Measurements from ENCODE around the gene BLOC1S6.
A peak's percentile ranks its signal among the peaks of the same experiment; 100 is the strongest.

The BLOC1S6 gene

DNA sequence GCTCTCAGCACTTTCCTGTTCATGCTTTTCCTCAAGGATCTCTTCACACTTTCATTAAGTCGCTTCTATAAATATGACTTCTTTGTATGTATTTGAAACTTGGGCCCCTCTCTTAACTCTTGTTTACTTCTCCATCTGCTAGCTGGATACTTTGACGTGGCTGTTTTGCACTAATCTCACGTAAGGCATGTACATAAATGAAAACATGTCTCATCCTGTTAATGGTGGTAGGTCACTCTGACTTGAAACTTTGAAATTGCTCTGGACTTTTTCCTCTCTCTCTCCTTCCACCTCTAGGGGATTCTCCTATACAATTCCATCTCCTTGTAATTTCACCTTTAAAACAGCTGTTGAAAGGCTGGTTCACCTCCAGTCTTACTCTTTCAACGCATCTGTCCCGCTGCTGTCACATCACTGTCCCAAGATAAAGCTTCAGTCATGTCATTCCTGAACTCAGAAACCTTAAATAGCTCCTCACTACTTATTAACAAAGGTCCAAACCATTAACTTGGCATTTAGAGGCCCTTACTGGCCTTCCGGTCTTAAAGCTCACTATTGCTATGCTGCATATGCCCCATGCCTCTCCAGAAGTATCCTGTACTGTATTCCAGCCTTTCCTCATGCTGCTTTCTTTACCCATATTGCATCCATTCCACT is 1.2 kb downstream of the BLOC1S6 start:
- no peak for DNase-seq (ENCODE audit: low spot score)

- no peak for DNase-seq (ENCODE audit: low spot score)
Observed at GRCh38 chr15:45589256-45589655, 2.1 kb downstream of the BLOC1S6 start.

DNA sequence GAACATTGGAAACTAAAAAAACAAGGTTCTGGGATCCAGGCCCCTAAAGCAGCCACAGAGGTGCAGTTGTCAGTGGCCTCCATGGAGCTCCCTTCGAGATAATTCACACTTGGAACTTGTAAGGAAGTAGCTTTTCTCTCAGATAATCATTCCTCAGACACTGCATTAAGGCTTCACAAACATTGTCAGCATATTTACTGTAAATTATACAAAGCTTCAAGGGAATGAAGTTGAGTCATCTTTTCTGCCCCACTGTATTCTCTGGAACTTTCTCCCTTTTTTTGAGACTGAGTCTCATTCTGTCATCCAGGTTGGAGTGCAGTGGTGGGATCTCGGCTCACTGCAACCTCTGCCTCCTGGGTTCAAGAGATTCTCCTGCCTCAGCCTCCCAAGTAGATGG is 7.1 kb downstream of the BLOC1S6 start:
- no peak for DNase-seq (ENCODE audit: low spot score)

DNA sequence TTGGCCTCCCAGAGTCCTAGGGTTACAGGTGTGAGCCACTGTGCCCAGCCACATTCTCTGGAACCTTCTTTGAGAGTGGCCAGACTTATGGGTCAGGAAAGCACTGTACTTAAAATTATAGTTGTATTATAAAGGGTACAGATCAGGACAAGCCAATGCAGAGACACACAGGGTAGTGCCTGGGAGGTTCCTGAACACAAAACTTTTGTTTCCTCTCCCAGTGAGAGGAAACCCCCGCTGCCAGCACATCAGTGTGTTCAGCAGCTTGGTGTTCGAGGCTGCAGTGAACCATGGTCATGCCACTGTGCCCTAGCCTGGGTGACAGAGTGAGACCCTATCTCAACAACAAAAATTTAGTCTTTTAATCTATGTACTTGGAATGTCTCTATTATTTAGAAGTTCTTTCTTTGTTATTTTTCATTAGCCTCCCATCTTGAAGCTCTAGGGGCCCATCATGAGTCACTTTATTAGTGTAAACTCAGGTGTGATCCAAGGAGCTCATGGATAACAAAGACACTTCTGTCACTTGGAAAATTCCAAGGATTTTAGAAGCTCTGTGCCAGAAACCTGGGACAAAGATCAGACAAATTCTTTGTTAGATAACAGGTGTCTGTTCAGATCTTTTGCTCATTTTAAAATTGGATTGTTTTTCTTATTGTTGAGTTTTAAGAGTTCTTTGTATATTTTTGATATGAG is 7.8 kb downstream of the BLOC1S6 start:
- DNase-seq (ENCODE audit: low spot score) = no peak

- DNase-seq (ENCODE audit: low spot score) = no peak
Observed at GRCh38 chr15:45603881-45604280, 16.7 kb downstream of the BLOC1S6 start.

DNA sequence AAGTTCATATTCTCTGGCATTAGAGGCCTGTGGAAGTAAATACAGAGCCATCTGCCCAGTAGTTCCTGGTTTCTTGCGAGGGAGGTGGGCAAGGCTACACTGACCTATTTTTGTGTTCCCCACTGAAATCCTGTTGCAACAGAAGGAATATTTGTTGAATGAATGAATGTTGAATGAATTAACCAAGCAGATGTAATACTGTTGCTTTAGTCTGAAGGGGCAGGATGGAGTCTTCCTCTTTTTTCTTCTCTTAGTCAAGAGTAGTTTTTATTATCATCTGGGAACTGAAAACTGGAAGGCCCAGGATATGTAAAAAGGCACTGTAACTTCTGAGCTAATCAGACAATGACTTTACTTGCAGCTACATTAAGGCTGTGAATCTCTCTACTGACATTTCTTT is 17.1 kb downstream of the BLOC1S6 start:
- no peak for DNase-seq (ENCODE audit: low spot score)

- DNase-seq (ENCODE audit: low spot score) = no peak
Observed at GRCh38 chr15:45606413-45606812, 19.2 kb downstream of the BLOC1S6 start.

DNA sequence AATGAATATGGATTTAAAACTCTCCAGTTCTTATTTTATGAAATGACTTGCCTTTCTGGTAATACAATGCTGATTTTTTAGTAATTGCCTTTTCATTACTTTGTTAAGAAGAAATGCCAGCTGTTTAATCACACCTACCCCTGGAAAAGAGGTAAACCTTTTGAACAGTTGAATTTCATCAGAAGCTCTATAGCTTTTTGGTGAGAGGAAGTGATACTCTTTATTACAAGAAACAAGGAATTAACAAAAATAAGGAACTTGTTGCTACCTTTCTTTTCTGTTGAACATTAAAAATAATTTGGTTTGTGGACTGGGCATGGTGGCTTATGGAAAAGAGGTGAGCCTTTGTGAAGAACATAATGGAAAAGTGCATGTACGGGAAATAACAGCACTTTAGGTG is 19.7 kb downstream of the BLOC1S6 start:
- DNase-seq (ENCODE audit: low spot score) = no peak

DNA sequence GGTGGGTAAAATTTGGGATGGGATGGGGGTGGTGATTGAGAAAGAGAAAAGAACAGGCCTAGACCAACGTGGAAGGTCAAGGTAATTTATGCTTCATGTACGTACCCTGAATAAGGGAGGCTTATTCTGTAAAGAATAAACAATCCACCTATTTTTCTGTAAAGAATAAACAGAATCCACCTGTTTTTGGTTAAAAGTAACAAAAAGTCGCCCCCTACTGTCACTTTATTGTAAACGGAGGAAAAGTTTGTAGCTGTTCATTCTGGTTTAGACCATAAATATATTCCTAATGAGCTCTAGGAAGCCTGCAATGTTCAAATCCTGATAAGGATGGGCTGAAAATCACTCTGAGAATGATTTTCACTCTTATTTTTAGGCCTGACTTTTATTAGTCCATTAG is 24.1 kb downstream of the BLOC1S6 start:
- no peak for DNase-seq (ENCODE audit: low spot score)

DNA sequence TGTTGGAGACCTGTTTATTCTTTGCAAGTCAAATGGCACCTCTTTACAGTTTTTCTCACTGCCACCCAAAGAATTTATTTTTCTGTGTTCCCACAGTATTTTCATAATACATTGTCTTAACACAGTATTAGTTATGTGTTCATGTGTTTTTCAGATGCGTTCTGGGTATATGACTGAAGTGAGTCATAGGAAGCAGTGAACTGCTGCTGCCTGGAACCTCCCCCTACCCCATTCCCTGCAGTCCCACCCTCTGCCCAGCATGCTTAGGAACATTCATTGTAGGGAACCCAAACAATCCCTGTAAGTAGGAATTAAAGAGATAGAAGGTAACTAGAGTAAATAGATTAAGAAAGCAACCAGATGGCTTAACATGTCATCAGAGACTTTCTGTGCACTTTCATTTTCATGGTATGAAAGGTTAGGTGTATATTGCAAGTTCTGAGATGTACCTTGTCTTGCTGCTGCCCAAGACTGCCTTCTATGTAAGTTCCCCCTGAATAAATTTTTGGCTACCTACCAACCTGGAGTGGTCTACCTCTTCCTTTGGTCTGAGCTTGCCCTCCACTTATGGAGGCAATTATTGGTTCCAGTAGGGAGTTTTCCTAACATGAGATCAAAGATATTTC is 25.7 kb downstream of the BLOC1S6 start:
- no peak for DNase-seq (ENCODE audit: low spot score)

- DNase-seq (ENCODE audit: low spot score) = no peak
Observed at GRCh38 chr15:45616901-45617323, 29.7 kb downstream of the BLOC1S6 start.

- DNase-seq (ENCODE audit: low spot score) = no peak
Observed at GRCh38 chr15:45618813-45619212, 31.6 kb downstream of the BLOC1S6 start.

- DNase-seq (ENCODE audit: low spot score) = no peak
Observed at GRCh38 chr15:45628136-45628535, 41.0 kb downstream of the BLOC1S6 start.

DNA sequence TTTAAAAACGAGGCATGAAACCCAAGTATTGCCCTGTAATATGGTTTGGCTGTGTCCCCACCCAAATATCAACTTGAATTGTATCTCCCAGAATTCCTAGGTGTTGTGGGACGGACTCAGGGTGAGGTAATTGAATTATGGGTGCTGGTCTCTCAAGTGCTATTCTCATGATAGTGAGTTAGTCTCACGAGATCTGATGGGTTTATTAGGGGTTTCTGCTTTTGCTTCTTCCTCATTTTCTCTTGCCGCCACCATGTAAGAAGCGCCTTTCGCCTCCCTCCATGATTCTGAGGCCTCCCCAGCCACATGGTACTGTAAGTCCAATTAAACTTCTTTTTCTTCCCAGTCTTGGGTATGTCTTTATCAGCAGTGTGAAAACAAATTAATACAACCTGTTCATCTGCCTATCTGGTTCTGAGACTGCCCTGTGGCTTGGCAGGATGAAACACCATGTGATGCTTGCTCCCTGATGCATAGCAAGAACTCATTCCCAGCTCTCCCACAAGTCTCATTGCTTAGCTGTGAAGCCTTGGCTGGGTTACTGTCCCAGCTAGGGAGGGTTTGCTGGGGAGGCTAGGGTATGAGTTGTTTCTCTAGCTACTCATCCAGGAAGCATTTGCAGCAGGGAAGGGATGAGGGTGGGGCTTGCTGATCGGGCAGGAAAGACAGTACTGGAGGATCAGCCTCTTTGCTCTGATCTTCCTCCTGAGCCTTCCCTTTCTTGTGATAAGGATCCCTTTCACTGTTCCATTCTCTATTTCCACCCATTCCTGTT is 43.9 kb downstream of the BLOC1S6 start:
- no peak for DNase-seq (ENCODE audit: low spot score)

DNA sequence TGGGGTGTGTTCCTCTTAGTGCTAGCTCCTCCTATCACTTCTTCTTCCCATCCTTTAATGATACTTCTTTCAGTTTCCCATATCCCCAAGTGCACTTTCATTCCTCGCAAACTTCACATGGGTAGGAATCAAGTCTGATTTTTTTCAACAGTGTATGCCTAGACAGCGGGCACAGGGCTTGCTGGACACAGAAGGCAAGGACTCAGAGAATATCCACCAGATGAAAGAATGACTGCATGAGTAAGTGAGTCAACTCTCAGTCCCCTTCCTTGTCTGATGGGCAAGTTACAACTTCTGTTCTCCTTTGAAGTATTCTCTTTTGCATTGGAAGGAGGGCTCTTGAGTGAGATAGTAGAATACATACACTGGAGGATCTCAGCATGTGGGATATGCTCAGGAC is 44.6 kb downstream of the BLOC1S6 start:
- no peak for DNase-seq (ENCODE audit: low spot score)

- peak; percentile 74 for DNase-seq (ENCODE audit: low spot score)
Observed at GRCh38 chr15:45634432-45635190, 47.4 kb downstream of the BLOC1S6 start, which contains the start of gene SQOR. SQOR (plus strand) TSS chr15:45635029; CDS start chr15:45658924, 23,895 bp downstream.

DNA sequence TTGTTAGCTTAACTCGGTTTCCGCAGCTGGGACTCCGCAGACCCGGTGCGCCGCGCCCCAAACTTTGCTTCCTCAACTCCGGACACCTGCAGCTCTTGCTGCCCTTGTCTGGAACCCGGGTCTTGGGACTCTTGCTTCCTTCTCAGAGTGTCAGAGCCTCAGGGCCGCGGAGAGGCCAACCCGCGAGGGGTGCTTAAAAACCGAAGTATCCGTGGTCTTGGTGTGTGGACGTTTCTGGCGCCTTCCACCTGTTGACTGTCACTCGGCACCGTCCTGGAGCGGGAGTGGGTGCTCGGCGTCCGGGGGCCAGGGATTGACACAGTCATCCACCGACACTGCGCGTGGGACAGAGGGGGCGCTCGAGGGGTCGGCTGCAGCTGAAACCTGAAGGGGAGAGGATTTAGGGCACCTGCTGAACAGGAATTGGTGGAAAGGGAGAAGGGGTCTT is 48.0 kb downstream of the BLOC1S6 start:
- peak; percentile 70 for DNase-seq (ENCODE audit: low spot score)

DNA sequence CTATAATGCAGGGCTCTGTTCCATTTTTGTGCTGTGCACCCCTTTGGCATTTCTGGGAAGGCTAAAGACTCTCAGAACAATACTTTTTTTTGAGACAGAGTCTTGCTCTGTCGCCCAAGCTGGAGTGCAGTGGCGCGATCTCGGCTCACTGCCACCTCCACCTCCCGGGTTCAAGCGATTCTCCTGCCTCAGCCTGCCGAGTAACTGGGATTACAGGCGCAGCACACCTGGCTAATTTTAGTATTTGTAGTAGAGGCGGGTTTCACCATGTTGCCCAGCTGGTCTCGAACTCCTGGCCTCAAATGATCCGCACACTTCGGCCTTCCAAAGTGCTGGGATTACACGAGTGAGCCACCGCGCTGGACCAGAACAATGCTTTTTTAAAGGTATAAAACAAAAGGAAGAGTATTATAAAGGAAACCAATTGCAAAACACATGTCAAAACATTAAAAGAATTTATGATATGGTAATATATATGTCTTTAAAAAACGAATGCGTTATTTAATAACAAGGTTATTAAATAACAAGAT is 48.6 kb downstream of the BLOC1S6 start:
- no peak for DNase-seq (ENCODE audit: low spot score)

GRCh38 chr15:45637141-45637540 is 50.0 kb downstream of the BLOC1S6 start:
- no peak for DNase-seq (ENCODE audit: low spot score)

DNA sequence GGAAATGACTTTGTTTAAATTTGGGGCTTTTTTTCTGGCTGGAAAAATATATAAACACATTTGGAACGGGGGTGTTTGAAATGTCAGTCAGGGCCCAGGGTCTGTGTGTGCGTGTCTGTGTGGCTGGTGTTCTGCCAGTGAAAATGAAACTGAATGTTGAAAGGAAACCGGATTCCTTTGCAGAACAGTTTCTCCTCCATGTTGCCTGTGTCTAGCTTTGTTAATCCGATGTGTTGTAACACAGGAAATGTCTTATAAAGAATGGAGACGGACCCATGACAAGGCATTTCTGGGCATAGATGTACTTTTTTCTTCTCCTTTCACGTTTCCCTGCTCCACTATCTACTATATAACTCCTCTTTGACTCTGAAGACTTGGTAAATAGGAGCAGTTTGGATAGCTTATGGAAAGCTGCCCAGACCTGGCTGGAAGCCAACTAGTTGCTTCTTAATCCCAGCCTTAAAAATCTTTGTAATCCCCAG is 50.4 kb downstream of the BLOC1S6 start:
- no peak for DNase-seq (ENCODE audit: low spot score)

- DNase-seq (ENCODE audit: low spot score) = no peak
Observed at GRCh38 chr15:45640616-45641015, 53.4 kb downstream of the BLOC1S6 start.

Measured in left forelimb (tissue), 1 donor.